ENCODE results near the gene UFD1. TPM values are rescaled to one million over a fixed set of nuclear protein-coding genes. Genes with fewer than 3 reads are reported as not detected.

The UFD1 gene
- total and polyA plus RNA-seq, 9 of the 15 experiments (the other 6 are each of a cell fraction or from before 2014, with no cell fraction given), result 238 to 645 (median 363) TPM

- TF ChIP-seq ZNF449 (CRISPR knock-in tag; IDR thresholded peaks at IDR 0.05), result peak; percentile 57; the same call in 1 of the 2 replicates
- TF ChIP-seq SMARCB1 (IDR thresholded peaks at IDR 0.05; ENCODE audit: insufficient read length, low read depth), result no peak
- no peak for TF ChIP-seq IRF1 (CRISPR knock-in tag; IDR thresholded peaks at IDR 0.05; ENCODE audit: borderline replicate concordance)
- no peak for TF ChIP-seq ZNF12 (CRISPR knock-in tag; IDR thresholded peaks at IDR 0.05)
- peak; percentile 99 for TF ChIP-seq RBM25 (IDR thresholded peaks at IDR 0.05; ENCODE audit: low read depth, low read length, severe bottlenecking)
- no peak for TF ChIP-seq FUS (optimal IDR thresholded peaks at IDR 0.05; ENCODE audit: low read depth, low read length)
- peak; percentile 95 for TF ChIP-seq JUND (IDR thresholded peaks at IDR 0.05; ENCODE audit: borderline replicate concordance, low read depth, low read length)
- TF ChIP-seq JUND (tag; IDR thresholded peaks at IDR 0.05; ENCODE audit: borderline replicate concordance, low read depth, low read length), result no peak
- TF ChIP-seq FOXK1 (CRISPR knock-in tag; IDR thresholded peaks at IDR 0.05; ENCODE audit: borderline replicate concordance), result no peak
- 0 out of 2 replicates have a peak, but pooled peaks have one; percentile 3 for TF ChIP-seq ZNF586 (CRISPR knock-in tag; conservative IDR thresholded peaks at IDR 0.05)
- no peak for TF ChIP-seq ZNF316 (IDR thresholded peaks at IDR 0.05)
- TF ChIP-seq IFI16 (CRISPR knock-in tag; IDR thresholded peaks at IDR 0.05), result peak; percentile 79
- TF ChIP-seq POLR2AphosphoS2 (IDR thresholded peaks at IDR 0.05; ENCODE audit: low read length), result peak; percentile 99
- peak; percentile 69 for TF ChIP-seq RFX5 (IDR thresholded peaks at IDR 0.05; ENCODE audit: low read depth, low read length)
- TF ChIP-seq ZNF175 (CRISPR knock-in tag; IDR thresholded peaks at IDR 0.05; ENCODE audit: low read depth), result no peak
- TF ChIP-seq CHD1 (IDR thresholded peaks at IDR 0.05; ENCODE audit: low read length), result peak; percentile 94
- no peak for TF ChIP-seq ATF7 (IDR thresholded peaks at IDR 0.05)
- TF ChIP-seq RREB1 (CRISPR knock-in tag; IDR thresholded peaks at IDR 0.05), result peak; percentile 99
- no peak for TF ChIP-seq NFIC (IDR thresholded peaks at IDR 0.05)
- no peak for TF ChIP-seq ZNF431 (CRISPR knock-in tag; IDR thresholded peaks at IDR 0.05)
- TF ChIP-seq ZNF232 (CRISPR knock-in tag; IDR thresholded peaks at IDR 0.05), result no peak
- no peak for TF ChIP-seq EWSR1 (IDR thresholded peaks at IDR 0.05; ENCODE audit: borderline replicate concordance, low read depth, partially characterized antibody)
Measured at GRCh38 chr22:19432133-19432851, 46.7 kb downstream of the UFD1 start, which contains the start of gene MRPL40 (continued).
